Measurements from ENCODE around the gene PGAP3.
A peak's percentile ranks its signal among the peaks of the same experiment; 100 is the strongest.

PGAP3 gene

GRCh38 chr17:39694593-39694992 lies 6.7 kb upstream of the PGAP3 start:
- DNase-seq = no peak

DNA sequence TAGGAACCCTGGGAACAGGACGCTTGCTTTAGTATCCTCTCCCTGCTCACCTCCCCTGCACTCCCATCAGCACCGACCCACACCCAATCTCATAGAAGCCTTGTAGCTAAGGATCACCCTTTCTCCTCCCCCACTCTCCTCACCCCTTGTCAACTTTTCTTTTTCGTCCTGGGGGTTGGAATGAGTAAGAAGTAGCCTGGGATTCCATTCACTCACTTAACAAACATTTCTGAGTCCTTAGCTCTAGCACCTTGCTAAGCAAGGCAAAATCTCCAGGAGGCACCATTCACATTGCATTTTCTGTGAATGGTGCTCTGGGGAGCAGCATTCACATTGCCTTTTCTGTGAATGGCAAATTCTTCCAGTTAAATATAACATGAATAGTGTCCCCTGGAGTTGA lies 1.1 kb upstream of the PGAP3 start:
- DNase-seq = no peak

DNA sequence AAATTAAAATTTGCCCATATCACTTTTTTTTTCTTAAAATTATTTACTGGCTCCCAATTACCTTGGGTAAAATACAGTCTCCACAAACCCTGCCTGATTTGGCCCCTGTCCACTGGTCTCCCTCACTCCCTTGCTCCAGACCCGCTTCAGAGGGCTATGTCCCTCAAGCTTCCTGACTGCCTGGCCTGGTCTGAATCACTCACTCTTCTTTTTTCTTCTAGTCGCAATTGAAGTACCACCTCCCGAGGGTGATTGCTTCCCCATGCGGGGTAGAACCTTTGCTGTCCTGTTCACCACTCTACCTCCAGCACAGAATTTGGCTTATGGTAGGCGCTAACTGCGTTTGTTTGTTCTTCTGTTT lies 598 bp upstream of the PGAP3 start:
- DNase-seq = no peak

GRCh38 chr17:39687101-39687545 lies 734 bp downstream of the PGAP3 start:
- no peak for DNase-seq

DNA sequence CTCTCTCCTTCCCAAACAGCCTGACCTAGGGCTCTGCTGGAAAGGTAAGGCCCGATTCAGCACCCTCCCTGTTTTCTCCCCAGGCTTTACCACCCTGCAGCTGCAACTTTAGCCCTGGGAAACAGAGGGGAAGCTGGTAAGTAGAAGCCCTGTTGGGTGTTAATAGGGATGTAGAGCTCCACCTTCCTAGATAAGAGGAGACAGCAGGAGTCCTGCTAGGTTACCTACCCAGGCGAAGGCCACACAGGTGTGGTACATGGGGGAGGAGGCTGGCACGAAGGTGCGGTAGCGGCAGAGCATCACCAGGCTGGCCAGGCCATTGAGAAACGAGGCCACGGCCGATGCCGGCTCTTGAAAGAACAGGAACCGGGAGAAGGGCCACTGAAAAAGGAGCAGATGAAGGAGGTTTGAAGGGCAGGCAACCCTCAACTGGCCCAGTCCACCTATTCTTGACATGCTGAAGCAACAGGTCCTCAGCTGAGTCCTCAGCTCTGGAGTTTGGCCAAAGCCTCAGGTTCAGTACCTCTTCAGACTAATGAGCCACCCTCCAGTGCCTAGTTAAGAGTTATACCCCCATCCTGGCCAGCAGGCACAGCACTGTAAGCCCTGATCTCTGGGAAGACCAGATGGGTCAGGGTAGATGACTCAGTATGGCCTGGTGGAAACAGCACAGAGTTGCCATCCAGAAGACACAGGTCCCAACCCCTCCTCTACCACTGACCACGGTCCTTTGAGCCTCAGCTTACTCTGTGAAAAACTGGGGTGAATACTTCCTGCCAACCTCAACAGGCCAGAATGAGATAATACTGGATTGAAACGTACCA lies 3.3 kb downstream of the PGAP3 start:
- DNase-seq = no peak

DNA sequence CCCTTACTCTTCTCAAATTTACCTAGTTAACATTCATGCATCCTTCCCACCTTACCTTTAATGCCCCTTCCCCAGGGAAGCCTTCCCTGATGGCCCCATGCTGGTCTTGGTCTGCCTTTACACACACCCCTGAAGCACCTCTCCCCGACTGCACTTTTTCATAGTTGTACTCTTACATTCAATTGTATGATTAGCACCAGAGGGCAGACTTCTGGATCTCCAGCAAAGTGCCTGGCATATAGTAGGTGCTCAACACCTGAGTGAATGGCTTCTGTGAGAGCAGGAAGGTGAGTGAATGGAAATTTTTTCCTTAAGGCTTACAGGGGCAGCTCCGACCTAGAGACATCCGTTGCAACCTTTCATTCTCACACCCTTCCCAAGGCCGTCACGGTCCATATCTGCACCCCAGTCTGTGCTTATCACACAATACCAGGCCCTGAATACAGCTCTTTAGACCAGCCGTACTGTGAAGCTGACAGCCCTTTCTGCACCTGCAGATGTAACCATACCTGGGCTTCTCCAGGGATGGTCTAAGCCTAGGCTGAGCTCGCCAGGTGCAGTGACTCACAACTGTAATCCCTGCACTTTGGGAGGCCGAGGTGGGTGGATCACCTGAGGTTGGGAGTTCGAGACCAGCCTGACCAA lies 4.4 kb downstream of the PGAP3 start:
- no peak for DNase-seq

- no peak for DNase-seq
Observed at GRCh38 chr17:39679521-39680192, 8.2 kb downstream of the PGAP3 start.

- DNase-seq = no peak
Observed at GRCh38 chr17:39678340-39679116, 9.3 kb downstream of the PGAP3 start.

DNA sequence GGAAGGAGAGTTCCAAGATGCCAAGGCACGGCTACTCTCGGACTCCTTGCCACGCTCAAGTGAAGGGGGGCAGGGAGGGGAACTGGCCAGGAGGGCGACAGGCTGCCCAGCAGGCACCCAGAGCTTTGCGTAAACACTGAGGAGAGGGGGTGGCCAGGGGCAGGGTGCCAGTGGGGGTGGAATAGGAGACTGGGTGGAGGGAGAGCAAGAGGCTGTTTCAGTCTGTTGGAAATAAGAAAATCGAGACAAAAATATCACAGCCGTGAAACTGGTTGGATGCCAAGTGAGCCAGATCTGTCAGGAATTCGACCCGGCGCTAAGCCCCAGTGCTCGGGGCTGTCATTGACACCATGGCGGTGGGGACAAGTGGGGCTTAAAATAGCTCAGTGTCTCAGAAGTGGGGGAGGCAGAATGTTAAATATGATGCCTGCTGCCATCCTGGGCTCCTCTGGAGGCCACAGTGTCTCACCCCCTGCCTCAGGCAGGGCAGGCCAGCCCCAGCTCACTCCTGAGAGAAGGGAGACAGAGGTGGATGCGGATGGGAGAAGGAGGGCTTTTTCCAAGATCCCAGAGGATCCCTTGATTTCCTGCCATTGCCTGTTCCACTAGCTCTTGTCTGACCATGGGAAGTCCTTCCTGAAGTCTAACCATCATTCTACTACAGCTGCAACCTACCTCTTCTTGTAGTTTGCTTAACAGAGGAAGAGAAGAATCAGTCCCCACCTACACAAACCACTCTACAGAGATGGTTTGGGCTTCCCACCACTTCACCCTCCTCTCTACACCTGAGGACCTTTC lies 10.1 kb downstream of the PGAP3 start:
- peak; percentile 30 for DNase-seq

DNA sequence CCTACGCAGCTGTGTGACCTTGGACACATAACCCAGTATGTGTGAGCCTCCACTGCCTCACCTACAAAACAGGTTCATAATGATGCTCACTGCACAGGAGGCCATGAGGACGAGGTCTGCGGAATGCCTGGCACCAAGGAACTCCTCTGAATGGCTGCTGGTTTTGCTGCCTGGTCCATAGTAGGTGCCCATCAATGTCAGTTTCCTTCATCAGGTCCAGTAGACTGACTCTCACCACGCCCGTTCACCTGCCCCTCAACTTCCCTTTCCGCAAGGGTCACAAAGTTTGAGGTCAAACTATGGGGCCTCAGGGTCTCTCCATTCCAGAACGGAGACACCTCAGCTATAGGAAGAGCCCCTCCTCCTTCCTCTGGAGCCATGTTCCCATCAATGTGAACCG lies 10.8 kb downstream of the PGAP3 start:
- DNase-seq = no peak

DNA sequence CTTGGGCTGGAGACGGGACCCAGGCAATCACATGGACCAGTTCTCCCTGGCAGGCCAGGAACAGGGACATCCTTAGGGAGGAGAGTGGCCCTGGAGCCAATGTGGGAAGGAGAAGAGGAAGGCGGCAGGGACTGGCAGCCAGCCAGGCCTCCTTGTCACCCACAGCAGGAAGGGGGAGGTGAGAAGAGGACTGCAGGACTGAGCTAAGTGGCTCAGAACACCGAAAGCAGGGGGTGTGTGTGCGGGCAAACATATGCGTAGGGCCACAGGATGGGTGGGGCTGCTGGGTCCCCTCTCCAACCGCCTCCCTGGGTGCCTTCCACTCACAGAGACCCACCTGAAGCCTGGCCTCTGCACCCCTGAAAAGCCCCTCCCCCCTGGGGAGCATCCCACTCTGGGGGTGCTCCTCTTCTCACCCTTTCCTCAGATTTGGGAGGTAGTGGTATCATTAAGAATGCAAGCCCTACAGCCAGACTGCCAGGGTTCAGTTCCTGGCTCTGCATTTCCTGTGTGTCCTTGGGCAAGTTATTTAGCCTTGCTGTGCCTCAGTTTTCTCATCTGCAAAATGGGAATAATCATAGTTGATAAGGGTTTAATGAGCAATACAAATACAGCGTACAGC lies 11.5 kb downstream of the PGAP3 start:
- peak; percentile 54 for DNase-seq

GRCh38 chr17:39675390-39676082 lies 12.3 kb downstream of the PGAP3 start:
- DNase-seq = no peak

DNA sequence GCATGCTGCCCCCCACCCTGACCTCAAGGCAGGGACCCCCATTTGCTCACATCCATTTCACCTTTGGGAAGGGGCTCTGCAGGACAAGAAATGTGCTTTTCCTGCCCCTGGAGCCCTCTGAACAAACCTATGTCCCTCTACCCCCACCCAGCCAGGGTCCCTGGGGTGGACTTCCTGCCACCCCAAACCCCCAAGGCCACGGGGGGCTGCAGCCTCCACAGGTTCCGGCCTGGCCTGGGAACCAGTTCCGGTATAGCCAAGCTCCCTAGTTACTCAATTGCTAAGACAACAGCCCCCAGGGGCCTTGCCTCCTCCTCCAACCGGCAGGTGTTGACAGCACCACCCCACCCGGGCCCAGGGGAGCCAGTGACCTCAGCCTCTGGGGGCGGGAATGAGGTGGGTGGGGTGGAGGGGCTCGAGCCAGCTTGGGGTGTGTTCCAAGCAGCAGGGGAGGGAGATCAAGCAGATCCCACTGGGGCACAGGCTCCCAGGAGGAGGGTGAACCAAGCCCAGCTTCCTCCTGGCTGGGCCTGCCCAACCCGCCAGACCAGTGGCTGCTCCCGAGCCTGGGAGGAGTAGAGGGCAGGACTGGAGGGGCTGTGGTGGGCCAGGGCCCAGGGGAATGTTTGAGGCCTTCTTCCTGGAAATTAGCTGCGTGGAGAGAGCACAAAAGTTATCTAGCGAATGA lies 13.0 kb downstream of the PGAP3 start:
- DNase-seq = peak; percentile 29

DNA sequence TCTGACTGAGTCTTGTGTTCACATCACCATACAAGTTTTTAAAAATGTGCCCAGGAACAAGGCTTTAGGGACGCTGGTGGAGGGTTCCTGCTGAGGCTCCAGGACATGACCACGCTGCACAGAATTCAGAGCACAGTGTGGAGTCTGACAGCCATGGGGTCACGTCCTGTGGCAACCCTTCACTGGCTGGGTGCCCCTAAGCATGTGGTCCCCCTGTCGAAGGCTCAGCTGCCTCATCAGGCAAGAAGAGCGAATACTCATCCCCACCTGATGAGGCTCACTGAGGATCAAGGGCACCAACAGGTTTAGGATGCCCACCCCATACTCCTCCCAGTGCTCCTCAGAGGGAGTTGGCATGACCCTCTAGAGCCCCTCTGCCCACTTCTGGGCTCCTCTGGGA lies 13.7 kb downstream of the PGAP3 start:
- no peak for DNase-seq

- no peak for DNase-seq
Observed at GRCh38 chr17:39673335-39674081, 14.3 kb downstream of the PGAP3 start.

- DNase-seq = no peak
Observed at GRCh38 chr17:39672522-39673334, 15.1 kb downstream of the PGAP3 start.

DNA sequence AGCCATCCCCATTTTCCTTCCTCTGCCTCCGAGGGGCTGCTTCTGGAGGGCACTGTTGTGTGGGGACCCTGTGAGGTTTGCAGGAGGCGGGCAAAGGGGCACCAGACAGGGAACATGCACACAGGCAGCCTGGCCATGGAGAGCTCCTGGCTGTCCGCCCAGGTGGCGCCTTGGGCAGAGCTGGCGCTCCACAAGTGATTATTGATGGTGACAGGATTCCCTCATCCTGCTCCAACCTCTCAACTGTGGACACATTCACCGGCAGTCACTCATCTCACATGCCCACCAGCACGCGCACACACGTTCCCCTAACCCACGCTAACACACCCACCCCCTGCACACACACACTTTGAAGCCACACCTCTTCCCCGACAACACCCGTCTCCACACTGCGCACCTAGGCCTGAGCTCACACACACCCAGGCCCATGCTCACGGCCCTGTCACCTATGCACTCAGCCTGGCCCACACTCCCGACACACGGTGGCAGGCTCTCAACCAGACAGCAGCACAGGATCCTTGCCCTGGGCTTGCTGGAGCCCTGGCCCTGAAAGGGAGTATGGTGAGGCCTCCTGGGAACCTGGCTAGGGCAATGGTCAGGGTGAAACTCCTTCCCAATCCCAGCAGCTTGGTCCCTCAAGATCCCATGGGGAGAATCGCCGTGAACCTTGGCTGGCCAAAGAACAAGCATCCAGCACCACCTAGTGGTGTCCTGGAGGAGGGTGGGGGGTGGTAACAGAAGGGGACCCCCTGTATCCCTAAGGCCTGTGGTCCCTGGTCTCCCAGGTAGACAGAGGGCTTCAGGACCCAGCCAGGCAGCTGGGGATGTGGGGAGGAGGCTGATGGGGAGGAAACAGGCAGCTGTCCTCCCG lies 16.0 kb downstream of the PGAP3 start:
- peak; percentile 21 for DNase-seq

GRCh38 chr17:39670746-39671145 lies 17.1 kb downstream of the PGAP3 start:
- DNase-seq = no peak

Data from NCI-H1092 treated with DMSO at 0.1 percent for 48 hours (cell line).